Left colon (tissue), 2 donors: Measurements from ENCODE around the gene PBX3. TPM values are rescaled to one million over a fixed set of nuclear protein-coding genes. Genes with fewer than 3 reads are reported as not detected.

Experiments
- total RNA-seq, 2 donors: library from RNA; stranded (reverse); fragmentation: NEBNext Ultra II Directional; extraction: Animal tissue kit (Norgen Biotek cat#: 25700); gene quantifications; one replicate each; pipeline ENCODE4 v1.2.1, GENCODE V29; 2021
- donor health status: DM: no; HTN: no; CAD: no.
- donor health status: DM: yes; HTN: yes; CAD: no.

Gene PBX3
- total RNA-seq, 2 donors from 2014 or later = 8.9 to 13.2 TPM

Other genes starting within 250 kb of the PBX3 start
- 10 to 100 TPM; 56.5 to 63.8 TPM for gene MAPKAP1, start 40.2 kb upstream of the PBX3 start, total RNA-seq